Measurements from ENCODE around the gene RHPN2. TPM values are rescaled to one million over a fixed set of nuclear protein-coding genes. Genes with fewer than 3 reads are reported as not detected.

The RHPN2 gene
- total and polyA plus RNA-seq, 8 donors, result 5.3 to 10.1 (median 8.8) TPM

GRCh38 chr19:33108161-33108560, 43.5 kb upstream of the RHPN2 start:
- no peaks in the 10 kb centered on the region for H3K4me1 ChIP-seq
- no peak for TF ChIP-seq CTCF (IDR thresholded peaks at IDR 0.05)
- no peak overlapping the region for H3K4me3 ChIP-seq
- no peak overlapping the region for H3K27ac ChIP-seq
- peaks cover 0 to 94% of the 10 kb centered on the region in 2 donors for H3K36me3 ChIP-seq
- DNase-seq (no peak), ATAC-seq (no peak)
- H3K27me3 ChIP-seq, result no peaks in the 10 kb centered on the region
- intact Hi-C loops (cut with DNase I), result no loop called here
- H3K9me3 ChIP-seq, result no peaks in the 10 kb centered on the region

GRCh38 chr19:33102893-33103292, 38.2 kb upstream of the RHPN2 start:
- Histone ChIP-seq H3K36me3 (peaks cover 0 to 91% of the 10 kb centered on the region in 2 donors), H3K9me3 (no peaks in the 10 kb centered on the region), H3K27me3 (no peaks in the 10 kb centered on the region), H3K4me1 (no peaks in the 10 kb centered on the region), H3K27ac (no peak overlapping the region), H3K4me3 (no peak overlapping the region)
- intact Hi-C loops (cut with DNase I), result no loop called here
- TF ChIP-seq CTCF (IDR thresholded peaks at IDR 0.05), result no peak
- DNase-seq, result no peak
- ATAC-seq, result no peak

- H3K4me3 ChIP-seq, result no peak overlapping the region
- no peaks in the 10 kb centered on the region for H3K27me3 ChIP-seq
- H3K9me3 ChIP-seq, result no peaks in the 10 kb centered on the region
- H3K36me3 ChIP-seq, result peaks cover 0 to 91% of the 10 kb centered on the region in 2 donors
- DNase-seq (peak in 1 of 4 donors; percentile 40), ATAC-seq (peak; percentile 96)
- no peaks in the 10 kb centered on the region for H3K4me1 ChIP-seq
- intact Hi-C loops (cut with DNase I), result no loop called here
- TF ChIP-seq CTCF (IDR thresholded peaks at IDR 0.05), result no peak
- H3K27ac ChIP-seq, result no peak overlapping the region
Observed at GRCh38 chr19:33100894-33101644, 36.4 kb upstream of the RHPN2 start.

GRCh38 chr19:33098055-33098534, 33.4 kb upstream of the RHPN2 start:
- TF ChIP-seq CTCF (IDR thresholded peaks at IDR 0.05), result no peak
- H3K36me3 ChIP-seq, result peaks cover 0 to 97% of the 10 kb centered on the region in 2 donors
- no peak overlapping the region for H3K27ac ChIP-seq
- no peaks in the 10 kb centered on the region for H3K4me1 ChIP-seq
- no peak for ATAC-seq
- no peaks in the 10 kb centered on the region for H3K27me3 ChIP-seq
- no peaks in the 10 kb centered on the region for H3K9me3 ChIP-seq
- no peak for DNase-seq
- intact Hi-C loops (cut with DNase I), result no loop called here
- no peak overlapping the region for H3K4me3 ChIP-seq

GRCh38 chr19:33096005-33096404, 31.3 kb upstream of the RHPN2 start:
- intact Hi-C loops (cut with DNase I), result no loop called here
- H3K9me3 ChIP-seq, result no peaks in the 10 kb centered on the region
- H3K36me3 ChIP-seq, result peaks cover 0 to 97% of the 10 kb centered on the region in 2 donors
- no peaks in the 10 kb centered on the region for H3K4me1 ChIP-seq
- no peak for TF ChIP-seq CTCF (IDR thresholded peaks at IDR 0.05)
- ATAC-seq, result no peak
- no peaks in the 10 kb centered on the region for H3K27me3 ChIP-seq
- H3K4me3 ChIP-seq, result no peak overlapping the region
- H3K27ac ChIP-seq, result no peak overlapping the region
- no peak for DNase-seq
